GM23248 (cell line): ENCODE measurements around the gene ZNF580.

Source experiments
- EZH2 ChIP-seq: fragments of 200-600 bp; sonication (generic); IDR thresholded peaks from 2 replicates; pipeline ENCODE4 v1.6.1; 2018; ENCODE audit warnings: antibody characterized with exemption, mild to moderate bottlenecking; ENCODE audit not compliant: insufficient read depth, poor library complexity, severe bottlenecking
- EZH2phosphoT487 ChIP-seq: fragments of 200-600 bp; sonication (generic); IDR thresholded peaks from 2 replicates; pipeline ENCODE4 v1.6.1; 2018; ENCODE audit warnings: antibody characterized with exemption, moderate library complexity, mild to moderate bottlenecking, low read depth; ENCODE audit not compliant: insufficient read depth

DNA sequence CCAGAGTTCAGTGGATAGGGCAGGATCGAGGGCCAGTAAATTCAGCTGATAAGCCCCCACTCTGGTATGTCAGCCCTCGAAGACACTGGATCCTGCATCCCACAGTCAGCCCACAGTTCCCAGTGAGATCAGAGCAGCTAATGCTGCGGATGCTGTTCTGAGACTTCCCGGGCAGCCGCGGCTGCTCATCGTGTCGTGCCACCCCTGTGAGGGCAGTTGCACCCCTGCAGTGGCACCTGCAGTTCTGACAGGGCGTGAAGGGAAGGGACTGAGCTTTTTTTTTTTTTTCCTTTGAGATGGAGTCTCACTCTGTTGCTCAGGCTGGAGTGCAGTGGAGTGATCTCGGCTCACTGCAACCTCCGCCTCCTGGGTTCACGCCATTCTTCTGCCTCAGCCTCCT, 26.7 kb downstream of the ZNF580 start:
- TF ChIP-seq EZH2 (no peak), EZH2phosphoT487 (no peak)
